CD4-positive, alpha-beta T cell treated with Interleukin-15 for 4 hours (primary cell): ENCODE measurements around the gene RNF103.
"Not testable (repeated sequence)": the region's sequence is repeated elsewhere in the genome, so short reads cannot be mapped to it uniquely, and the experiment has no call there.

Experiments
- DNase-seq: peaks from one replicate; pipeline ENCODE4 v3.0.0-alpha.2; 2020; ENCODE audit warnings: low spot score

The RNF103 gene

GRCh38 chr2:86623494-86624266, at the start of gene RNF103:
Gene RNF103 (minus strand): TSS chr2:86623865. CDS start chr2:86622886, 979 bp downstream.
- DNase-seq: peak; percentile 91

GRCh38 chr2:86673011-86673410, 49.3 kb upstream of the RNF103 start:
- no peak for DNase-seq

GRCh38 chr2:86672027-86672545, 48.4 kb upstream of the RNF103 start:
- DNase-seq: no peak

- DNase-seq: no peak
These were observed 47.8 kb upstream of the RNF103 start for GRCh38 chr2:86671337-86671981.

GRCh38 chr2:86669323-86669722, 45.7 kb upstream of the RNF103 start:
- not testable (repeated sequence) for DNase-seq

- DNase-seq: no peak
These were observed 37.7 kb upstream of the RNF103 start for GRCh38 chr2:86661333-86661732.

- no peak for DNase-seq
These were observed 26.5 kb upstream of the RNF103 start for GRCh38 chr2:86650188-86650587.

- DNase-seq: no peak
These were observed 25.7 kb upstream of the RNF103 start for GRCh38 chr2:86649119-86649947.

- DNase-seq: no peak
These were observed 25.0 kb upstream of the RNF103 start for GRCh38 chr2:86648681-86649080.

- no peak for DNase-seq
These were observed 23.2 kb upstream of the RNF103 start for GRCh38 chr2:86646865-86647264.

- no peak for DNase-seq
These were observed 22.7 kb upstream of the RNF103 start for GRCh38 chr2:86646329-86646728.

GRCh38 chr2:86645752-86646151, 22.1 kb upstream of the RNF103 start:
- DNase-seq: no peak

GRCh38 chr2:86638712-86639111, 15.0 kb upstream of the RNF103 start:
- no peak for DNase-seq

GRCh38 chr2:86636842-86637241, 13.2 kb upstream of the RNF103 start:
- no peak for DNase-seq

- no peak for DNase-seq
These were observed 10.7 kb upstream of the RNF103 start for GRCh38 chr2:86634352-86634751.

- no peak for DNase-seq
These were observed 9.5 kb upstream of the RNF103 start for GRCh38 chr2:86633155-86633651.

- no peak for DNase-seq
These were observed 9.0 kb upstream of the RNF103 start for GRCh38 chr2:86632672-86633071.

GRCh38 chr2:86631846-86632485, 8.3 kb upstream of the RNF103 start:
- DNase-seq: no peak

- no peak for DNase-seq
These were observed 4.4 kb upstream of the RNF103 start for GRCh38 chr2:86628091-86628522.

- no peak for DNase-seq
These were observed 3.9 kb upstream of the RNF103 start for GRCh38 chr2:86627550-86627949.

GRCh38 chr2:86625096-86625495, 1.4 kb upstream of the RNF103 start:
- no peak for DNase-seq

- no peak for DNase-seq
These were observed 542 bp upstream of the RNF103 start for GRCh38 chr2:86624267-86624547.
